ENCODE measurements around the gene OR10G2. TPM values are rescaled to one million over a fixed set of nuclear protein-coding genes. Genes with fewer than 3 reads are reported as not detected.

The OR10G2 gene
- total RNA-seq, 2 donors from 2014 or later, result not detected

GRCh38 chr14:21671371-21671770, 36.6 kb upstream of the OR10G2 start:
- Histone ChIP-seq H3K4me1 (no peaks in the 10 kb centered on the region), H3K36me3 (replicated peaks in 1 of 2; ENCODE audit: insufficient read depth in 1 of 2, low read depth in 2 of 2) (no peaks in the 10 kb centered on the region), H3K27me3 (no peaks in the 10 kb centered on the region), H3K4me3 (no peak overlapping the region), H3K9me3 (no peaks in the 10 kb centered on the region), H3K27ac (no peak overlapping the region)
- no peak for DNase-seq
- TF ChIP-seq POLR2A (IDR thresholded peaks at IDR 0.05) (no peak), CTCF (IDR thresholded peaks at IDR 0.05) (no peak)
- 22 to 31% methylated on average over 2 of the region's 2 CpGs for WGBS, 2 donors
- ATAC-seq, result no peak
- intact Hi-C loops (cut with DNase I), result no loop called here

DNA sequence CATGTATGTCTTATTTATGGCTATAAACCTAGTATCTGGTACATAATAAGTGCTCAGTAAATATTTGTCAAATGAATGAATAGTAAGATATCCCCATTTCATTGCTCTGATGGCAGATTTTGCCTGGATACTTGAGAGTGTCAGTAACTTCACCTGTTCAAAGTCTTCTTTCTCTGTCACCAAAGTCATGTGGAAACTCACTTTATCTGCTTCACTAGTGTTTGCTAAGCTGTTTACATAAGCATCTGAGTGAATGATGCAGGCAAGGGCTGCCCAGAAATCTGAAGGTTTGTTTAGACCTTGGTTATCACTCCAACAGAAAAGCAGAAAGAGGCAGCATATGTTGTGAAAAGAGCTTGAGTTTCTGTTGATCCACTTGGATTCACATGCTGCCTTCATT, 34.5 kb upstream of the OR10G2 start:
- no peaks in the 10 kb centered on the region for H3K4me1 ChIP-seq
- H3K9me3 ChIP-seq, result no peaks in the 10 kb centered on the region
- intact Hi-C loops (cut with DNase I), result no loop called here
- ATAC-seq (no peak), DNase-seq (no peak)
- no peaks in the 10 kb centered on the region for H3K36me3 ChIP-seq (replicated peaks in 1 of 2; ENCODE audit: insufficient read depth in 1 of 2, low read depth in 2 of 2)
- H3K4me3 ChIP-seq, result no peak overlapping the region
- H3K27me3 ChIP-seq, result no peaks in the 10 kb centered on the region
- no peak overlapping the region for H3K27ac ChIP-seq
- TF ChIP-seq CTCF (IDR thresholded peaks at IDR 0.05), result no peak
- no peak for TF ChIP-seq POLR2A (IDR thresholded peaks at IDR 0.05)

- DNase-seq (no peak), ATAC-seq (no peak)
- Histone ChIP-seq H3K27ac (no peak overlapping the region), H3K27me3 (no peaks in the 10 kb centered on the region), H3K4me3 (no peak overlapping the region), H3K9me3 (no peaks in the 10 kb centered on the region), H3K4me1 (no peaks in the 10 kb centered on the region), H3K36me3 (replicated peaks in 1 of 2; ENCODE audit: insufficient read depth in 1 of 2, low read depth in 2 of 2) (no peaks in the 10 kb centered on the region)
- 42 to 59% methylated on average over 3 of the region's 3 CpGs for WGBS, 2 donors
- intact Hi-C loops (cut with DNase I), result no loop called here
- TF ChIP-seq POLR2A (IDR thresholded peaks at IDR 0.05), result no peak
- no peak for TF ChIP-seq CTCF (IDR thresholded peaks at IDR 0.05)
Observed at GRCh38 chr14:21668377-21668776, 33.6 kb upstream of the OR10G2 start.

DNA sequence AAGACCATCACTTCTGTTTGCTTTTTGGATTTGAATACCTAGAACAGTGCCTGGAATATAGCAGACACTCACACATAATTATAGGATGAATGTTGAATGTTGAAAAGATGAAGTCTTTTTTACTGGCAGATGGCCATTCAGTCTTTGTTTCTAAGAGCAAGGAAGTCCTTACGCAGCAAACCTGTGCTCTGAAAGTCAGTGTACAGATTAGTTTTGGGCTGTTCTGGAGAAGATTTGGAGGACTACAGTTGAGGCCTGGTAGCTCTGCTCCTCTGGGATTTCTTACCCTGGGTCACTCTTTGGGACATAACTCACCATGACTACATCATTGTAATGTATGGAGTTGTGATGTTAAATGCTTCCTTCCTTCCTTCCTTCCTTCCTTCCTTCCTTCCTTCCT, 22.2 kb upstream of the OR10G2 start:
- intact Hi-C loops (cut with DNase I), result no loop called here
- ATAC-seq, result no peak
- H3K36me3 ChIP-seq (replicated peaks in 1 of 2; ENCODE audit: insufficient read depth in 1 of 2, low read depth in 2 of 2), result no peaks in the 10 kb centered on the region
- no peak overlapping the region for H3K4me3 ChIP-seq
- H3K27ac ChIP-seq, result no peak overlapping the region
- no peaks in the 10 kb centered on the region for H3K4me1 ChIP-seq
- no peak for DNase-seq
- 83 to 95% methylated on average over 1 of the region's 1 CpG for WGBS, 2 donors
- H3K27me3 ChIP-seq, result no peaks in the 10 kb centered on the region
- TF ChIP-seq CTCF (IDR thresholded peaks at IDR 0.05) (no peak), POLR2A (IDR thresholded peaks at IDR 0.05) (no peak)
- H3K9me3 ChIP-seq, result no peaks in the 10 kb centered on the region

- 58 to 62% methylated on average over 5 of the region's 5 CpGs for WGBS, 2 donors
- intact Hi-C loops (cut with DNase I), result no loop called here
- no peaks in the 10 kb centered on the region for H3K27me3 ChIP-seq
- no peak for TF ChIP-seq POLR2A (IDR thresholded peaks at IDR 0.05)
- no peak for TF ChIP-seq CTCF (IDR thresholded peaks at IDR 0.05)
- no peaks in the 10 kb centered on the region for H3K9me3 ChIP-seq
- H3K36me3 ChIP-seq (replicated peaks in 1 of 2; ENCODE audit: insufficient read depth in 1 of 2, low read depth in 2 of 2), result no peaks in the 10 kb centered on the region
- ATAC-seq (no peak), DNase-seq (no peak)
- no peak overlapping the region for H3K27ac ChIP-seq
- no peaks in the 10 kb centered on the region for H3K4me1 ChIP-seq
- no peak overlapping the region for H3K4me3 ChIP-seq
Observed at GRCh38 chr14:21654215-21654614, 19.5 kb upstream of the OR10G2 start.
